Measurements from ENCODE around the gene ZNF385B.
"Not testable (repeated sequence)": the region's sequence is repeated elsewhere in the genome, so short reads cannot be mapped to it uniquely, and the experiment has no call there.

The ZNF385B gene

GRCh38 chr2:179796213-179797007 is 65.0 kb downstream of the ZNF385B start:
- DNase-seq: no peak

GRCh38 chr2:179793902-179794301 is 67.5 kb downstream of the ZNF385B start:
- DNase-seq: no peak

GRCh38 chr2:179793238-179793637 is 68.2 kb downstream of the ZNF385B start:
- DNase-seq: no peak

- no peak for DNase-seq
Observed at GRCh38 chr2:179790235-179791217, 70.9 kb downstream of the ZNF385B start.

- DNase-seq: no peak
Observed at GRCh38 chr2:179788104-179788503, 73.3 kb downstream of the ZNF385B start.

GRCh38 chr2:179787601-179788000 is 73.8 kb downstream of the ZNF385B start:
- no peak for DNase-seq

- no peak for DNase-seq
Observed at GRCh38 chr2:179785902-179786301, 75.5 kb downstream of the ZNF385B start.

GRCh38 chr2:179782346-179782745 is 79.1 kb downstream of the ZNF385B start:
- DNase-seq: not testable (repeated sequence)

- no peak for DNase-seq
Observed at GRCh38 chr2:179773986-179774385, 87.4 kb downstream of the ZNF385B start.

GRCh38 chr2:179772346-179772745 is 89.1 kb downstream of the ZNF385B start:
- DNase-seq: no peak

GRCh38 chr2:179771791-179772190 is 89.6 kb downstream of the ZNF385B start:
- no peak for DNase-seq

- no peak for DNase-seq
Observed at GRCh38 chr2:179770029-179770428, 91.4 kb downstream of the ZNF385B start.

- DNase-seq: no peak
Observed at GRCh38 chr2:179769323-179769722, 92.1 kb downstream of the ZNF385B start.

- no peak for DNase-seq
Observed at GRCh38 chr2:179768765-179769164, 92.6 kb downstream of the ZNF385B start.

GRCh38 chr2:179765666-179766065 is 95.7 kb downstream of the ZNF385B start:
- no peak for DNase-seq

- DNase-seq: no peak
Observed at GRCh38 chr2:179764710-179765109, 96.7 kb downstream of the ZNF385B start.

GRCh38 chr2:179758636-179759035 is 102.8 kb downstream of the ZNF385B start:
- no peak for DNase-seq

GRCh38 chr2:179751163-179751809 is 110.1 kb downstream of the ZNF385B start:
- peak; percentile 42 for DNase-seq

GRCh38 chr2:179749210-179749609 is 112.2 kb downstream of the ZNF385B start:
- no peak for DNase-seq

GRCh38 chr2:179746981-179747380 is 114.4 kb downstream of the ZNF385B start:
- DNase-seq: no peak

GRCh38 chr2:179745635-179746256 is 115.7 kb downstream of the ZNF385B start:
- DNase-seq: no peak

- DNase-seq: no peak
Observed at GRCh38 chr2:179744401-179744800, 117.0 kb downstream of the ZNF385B start.

- no peak for DNase-seq
Observed at GRCh38 chr2:179741317-179741716, 120.1 kb downstream of the ZNF385B start.
